A549 (cell line): Measurements from ENCODE around the gene CYP2C8. TPM values are rescaled to one million over a fixed set of nuclear protein-coding genes. Genes with fewer than 3 reads are reported as not detected.
"Not testable (repeated sequence)": the region's sequence is repeated elsewhere in the genome, so short reads cannot be mapped to it uniquely, and the experiment has no call there.

Experiments used
- ATAC-seq, 2 experiments: fragments of 200-7000 bp in 1 of 2; fragments of >200 bp in 1 of 2; cut with Nextera tagmentation in 1 of 2; cut with Tn5 transposase in 1 of 2; 3 replicates each; pipeline versions ENCODE4 v1.8.0 to v1.9.1; 2018 to 2020; ENCODE audit warnings: mild to moderate bottlenecking in 1 of 2, moderate library complexity in 1 of 2
- CTCF ChIA-PET: fragments of 300-600 bp; sonication (Branson Sonifier 250); formaldehyde crosslinking; extraction: SDS; loops from one replicate; lab custom pipeline; 2021; ENCODE audit warnings: antibody characterized with exemption, inconsistent platforms; lab: Yijun Ruan, JAX
- POLR2A ChIA-PET: fragments of 350-600 bp; formaldehyde crosslinking; extraction: SDS; loops from one replicate; lab custom pipeline; 2021; ENCODE audit warnings: antibody characterized with exemption, inconsistent platforms; lab: Yijun Ruan, JAX
- DNase-seq, 2 experiments: peaks; one replicate each; pipeline versions ENCODE4 v3.0.0 to v3.0.0-alpha.2; 2011 to 2016; ENCODE audit warnings: low read depth in 1 of 2, low spot score in 1 of 2
- FAIRE-seq: peaks from 2 replicates; lab custom pipeline; 2011; peaks lifted over from hg19 to GRCh38; lab: Jason Lieb, UNC
- H3K27ac ChIP-seq, 2 experiments: fragments of >200 bp; sonication (Bioruptor Twin); formaldehyde crosslinking; 3 replicates each; pipeline ENCODE4 v1.5.1; 2016 to 2017
- H3K4me1 ChIP-seq: fragments of >200 bp; sonication (Bioruptor Twin); formaldehyde crosslinking; 3 replicates; pipeline ENCODE4 v1.6.1; 2016
- H3K4me2 ChIP-seq: fragments of >200 bp; sonication (Bioruptor Twin); formaldehyde crosslinking; 3 replicates; pipeline ENCODE4 v1.6.1; 2016
- H3K4me3 ChIP-seq: fragments of >200 bp; sonication (Bioruptor Twin); formaldehyde crosslinking; 3 replicates; pipeline ENCODE4 v1.5.1; 2016
- H3K9me3 ChIP-seq: fragments of >200 bp; sonication (Bioruptor Twin); formaldehyde crosslinking; 3 replicates; pipeline ENCODE4 v1.6.1; 2016
- BHLHE40 ChIP-seq: IDR thresholded peaks from 2 replicates; pipeline ENCODE4 v1.6.1; 2012; ENCODE audit warnings: low read depth, low read length, inconsistent platforms
- CBX2 ChIP-seq: fragments of 200-600 bp; sonication (generic); IDR thresholded peaks from 2 replicates; pipeline ENCODE4 v1.6.1; 2016; ENCODE audit warnings: low read depth, mild to moderate bottlenecking, borderline replicate concordance
- CBX8 ChIP-seq: fragments of 200-600 bp; sonication (generic); IDR thresholded peaks from 2 replicates; pipeline ENCODE4 v1.6.1; 2016
- CEBPB ChIP-seq, 2 experiments: fragments of >200 bp in 1 of 2; sonication (Bioruptor Twin) in 1 of 2; formaldehyde crosslinking in 1 of 2; IDR thresholded peaks; 2 replicates each; pipeline ENCODE4 v1.6.1; 2012 to 2016
- CHD4 ChIP-seq: fragments of 200-600 bp; sonication (generic); IDR thresholded peaks from 2 replicates; pipeline ENCODE4 v1.6.1; 2016; ENCODE audit warnings: antibody characterized with exemption, mild to moderate bottlenecking, borderline replicate concordance
- EHF ChIP-seq: fragments of 250-450 bp; sonication (Bioruptor Pico); IDR thresholded peaks from 2 replicates; pipeline ENCODE4 v1.5.0; 2020; ENCODE audit warnings: mild to moderate bottlenecking
- ESRRA ChIP-seq: fragments of 150-350 bp; IDR thresholded peaks from 2 replicates; pipeline ENCODE4 v1.6.1; 2014; ENCODE audit warnings: mild to moderate bottlenecking, low read length, borderline replicate concordance
- FOSL2 ChIP-seq, 2 experiments: fragments of 450-650 bp in 1 of 2; fragments of >200 bp in 1 of 2; sonication (Bioruptor Twin) in 1 of 2; formaldehyde crosslinking; IDR thresholded peaks; 2 replicates each; pipeline versions ENCODE4 v1.5.0 to v1.6.1; 2016 to 2020; ENCODE audit warnings: mild to moderate bottlenecking in 1 of 2, moderate library complexity in 1 of 2
- FOXS1 ChIP-seq: fragments of 250-450 bp; sonication (Bioruptor Pico); IDR thresholded peaks from 2 replicates; pipeline ENCODE4 v1.5.0; 2020; ENCODE audit warnings: mild to moderate bottlenecking, moderate library complexity
- GATA3 ChIP-seq: IDR thresholded peaks from 2 replicates; pipeline ENCODE4 v1.6.1; 2012; ENCODE audit warnings: borderline replicate concordance
- HOXB5 ChIP-seq: fragments of 250-450 bp; sonication (Bioruptor Pico); IDR thresholded peaks from 2 replicates; pipeline ENCODE4 v1.5.0; 2020; ENCODE audit warnings: mild to moderate bottlenecking, moderate library complexity
- JUN ChIP-seq, 2 experiments: fragments of >200 bp; sonication (Bioruptor Twin); formaldehyde crosslinking; IDR thresholded peaks; 2 replicates in 1 of 2; 3 replicates in 1 of 2; pipeline ENCODE4 v1.6.1; 2016 to 2017
- KDM5A ChIP-seq: fragments of 200-600 bp; sonication (generic); IDR thresholded peaks from 2 replicates; pipeline ENCODE4 v1.6.1; 2016; ENCODE audit warnings: antibody characterized with exemption, mild to moderate bottlenecking
- NFE2L2 ChIP-seq: fragments of 150-350 bp; conservative IDR thresholded peaks from 2 replicates; pipeline ENCODE4 v1.6.1; 2014; ENCODE audit warnings: low read length
- NPAS2 ChIP-seq: fragments of 250-450 bp; sonication (Bioruptor Pico); IDR thresholded peaks from 2 replicates; pipeline ENCODE4 v1.8.0; 2022; ENCODE audit warnings: mild to moderate bottlenecking, moderate library complexity, borderline replicate concordance
- NR3C1 ChIP-seq: fragments of >200 bp; sonication (Bioruptor Twin); formaldehyde crosslinking; IDR thresholded peaks from 3 replicates; pipeline ENCODE4 v1.6.1; 2017
- POLR2A ChIP-seq: IDR thresholded peaks from 2 replicates; pipeline ENCODE4 v1.6.1; 2012; ENCODE audit warnings: mild to moderate bottlenecking, low read length
- RAD21 ChIP-seq, 2 experiments: fragments of >200 bp in 1 of 2; sonication (Bioruptor Twin) in 1 of 2; formaldehyde crosslinking in 1 of 2; IDR thresholded peaks in 1 of 2; conservative IDR thresholded peaks in 1 of 2; 2 replicates in 1 of 2; 3 replicates in 1 of 2; pipeline ENCODE4 v1.6.1; 2012 to 2018; ENCODE audit warnings: inconsistent platforms in 1 of 2
- RARB ChIP-seq: fragments of 250-450 bp; sonication (Bioruptor Pico); IDR thresholded peaks from 2 replicates; pipeline ENCODE4 v1.8.0; 2021; ENCODE audit warnings: mild to moderate bottlenecking, moderate library complexity
- RCOR1 ChIP-seq: fragments of 150-350 bp; IDR thresholded peaks from 2 replicates; pipeline ENCODE4 v1.6.1; 2014; ENCODE audit warnings: antibody characterized with exemption, low read length, low read depth
- SMC3 ChIP-seq: fragments of >200 bp; sonication (Bioruptor Twin); formaldehyde crosslinking; IDR thresholded peaks from 3 replicates; pipeline ENCODE4 v1.6.1; 2018; ENCODE audit warnings: inconsistent platforms
- TFCP2L1 ChIP-seq: fragments of 250-450 bp; sonication (Bioruptor Pico); IDR thresholded peaks from 2 replicates; pipeline ENCODE4 v1.5.0; 2021; ENCODE audit warnings: mild to moderate bottlenecking
- ZFP36 ChIP-seq: fragments of 450-650 bp; IDR thresholded peaks from 2 replicates; pipeline ENCODE4 v1.6.1; 2014; ENCODE audit warnings: borderline replicate concordance; ENCODE audit not compliant: partially characterized antibody
- ZNF302 ChIP-seq: fragments of 250-450 bp; sonication (Bioruptor Pico); IDR thresholded peaks from 2 replicates; pipeline ENCODE4 v1.9.0; 2021; ENCODE audit warnings: inconsistent platforms, mild to moderate bottlenecking, moderate library complexity
- WGBS: methylation state at CpG from one replicate; pipeline ENCODE4 v1.1.6; 2017; ENCODE audit errors: missing lambda C conversion rate; 5-methylcytosine and 5-hydroxymethylcytosine counted together
- polyA plus RNA-seq, 4 experiments: library from polyadenylated mRNA; depleted of rRNA in 3 of 4; stranded (reverse); fragments of >200 nt; fragmentation: RNase III in 1 of 4; extraction: RNeasy Plus Mini Kit Qiagen cat#74134 plus additional on column Dnase treatment in 1 of 4; gene quantifications; 2 replicates in 3 of 4; 3 replicates in 1 of 4; pipeline ENCODE4 v1.2.3, GENCODE V29; 2011 to 2017
- TF ChIP-seq, protein P1 (sequence below): fragments of 450-650 bp; IDR thresholded peaks from 2 replicates; pipeline ENCODE4 v1.6.1; 2014; ENCODE audit warnings: antibody characterized with exemption
- TF ChIP-seq, protein P2 (sequence below): fragments of 150-350 bp; IDR thresholded peaks from 2 replicates; pipeline ENCODE4 v1.6.1; 2014; ENCODE audit warnings: low read depth, mild to moderate bottlenecking, low read length

CYP2C8 gene
- polyA plus RNA-seq, 2 of the 4 experiments (the other 2 are of a cell fraction): 0.10 TPM; not detected in 1

DNA sequence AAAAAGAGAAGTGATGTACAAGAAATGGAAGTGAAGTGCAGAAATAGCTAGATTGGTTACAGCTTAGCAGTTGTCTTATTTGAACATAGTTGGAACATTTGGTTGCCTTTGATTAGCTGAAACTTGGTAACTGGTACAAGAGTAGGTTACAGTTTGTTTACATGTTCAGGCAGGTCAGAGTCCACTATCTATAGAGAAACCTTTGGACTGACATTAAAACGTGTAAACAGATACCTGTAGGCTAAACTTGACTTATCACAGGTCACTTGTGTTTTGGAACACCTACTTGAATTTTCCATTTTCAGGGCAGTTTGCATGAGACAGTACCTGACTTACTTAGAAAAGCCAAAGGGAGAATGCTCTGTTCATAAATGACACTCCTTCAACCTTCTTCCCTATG lies 28.5 kb upstream of the CYP2C8 start:
- ATAC-seq (no peak), DNase-seq (no peak), FAIRE-seq (no peak)
- Histone ChIP-seq H3K4me3 (no peak overlapping the region), H3K4me1 (no peaks in the 10 kb centered on the region), H3K4me2 (no peak overlapping the region), H3K27ac (no peak overlapping the region), H3K9me3 (no peaks in the 10 kb centered on the region)
- ChIA-PET POLR2A (no interaction called here), CTCF (interaction anchor here (0.8 kb wide), 1 partner anchor 502 kb away, joined by 5 read pairs; no protein-coding TSS in a partner anchor)
- 4% methylated on average over 1 of the region's 1 CpG for WGBS
- TF ChIP-seq RARB (CRISPR knock-in tag) (no peak), HOXB5 (CRISPR knock-in tag) (no peak), KDM5A (no peak), FOXS1 (CRISPR knock-in tag) (no peak), CBX2 (no peak), ESRRA (no peak), RCOR1 (no peak), ZNF302 (CRISPR knock-in tag) (no peak), NR3C1 (no peak), CBX8 (no peak), GATA3 (no peak), NPAS2 (CRISPR knock-in tag) (no peak), TFCP2L1 (no peak), CHD4 (no peak), JUN (IDR thresholded peaks at IDR 0.05) (no peak)
- TF ChIP-seq, protein P1, sequence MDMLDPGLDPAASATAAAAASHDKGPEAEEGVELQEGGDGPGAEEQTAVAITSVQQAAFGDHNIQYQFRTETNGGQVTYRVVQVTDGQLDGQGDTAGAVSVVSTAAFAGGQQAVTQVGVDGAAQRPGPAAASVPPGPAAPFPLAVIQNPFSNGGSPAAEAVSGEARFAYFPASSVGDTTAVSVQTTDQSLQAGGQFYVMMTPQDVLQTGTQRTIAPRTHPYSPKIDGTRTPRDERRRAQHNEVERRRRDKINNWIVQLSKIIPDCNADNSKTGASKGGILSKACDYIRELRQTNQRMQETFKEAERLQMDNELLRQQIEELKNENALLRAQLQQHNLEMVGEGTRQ: no peak

DNA sequence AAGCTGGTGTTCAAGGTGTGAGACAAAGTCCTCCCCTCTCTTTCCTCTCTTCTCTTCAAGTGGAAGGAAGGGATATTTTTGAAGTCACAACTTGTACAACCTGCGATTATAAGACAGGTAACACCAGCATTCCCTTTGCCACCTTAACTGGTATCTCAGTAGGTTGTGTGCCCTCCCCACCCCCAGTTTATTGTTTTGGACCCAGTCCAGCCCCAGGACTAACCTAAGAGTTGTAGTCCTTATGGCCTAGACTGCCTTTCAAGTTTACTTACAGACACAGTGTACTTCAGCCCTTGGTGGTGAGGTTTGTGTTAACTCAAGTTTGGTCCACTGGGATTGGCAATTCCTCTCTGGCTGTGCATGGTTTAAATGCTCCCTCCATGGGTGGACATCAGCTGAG lies 26.8 kb upstream of the CYP2C8 start:
- Histone ChIP-seq H3K27ac (no peak overlapping the region), H3K4me1 (no peaks in the 10 kb centered on the region), H3K4me2 (no peak overlapping the region), H3K9me3 (no peaks in the 10 kb centered on the region)
- FAIRE-seq (no peak), DNase-seq (no peak), ATAC-seq (no peak)
- WGBS: 71% methylated on average over 1 of the region's 1 CpG
- ChIA-PET CTCF (interaction anchor here (0.6 kb wide), 1 partner anchor 1208 kb away, joined by 3 read pairs; no protein-coding TSS in a partner anchor), POLR2A (no interaction called here)
- TF ChIP-seq EHF (no peak), NFE2L2 (no peak), RCOR1 (no peak), ESRRA (no peak), CBX2 (no peak), RAD21 (conservative IDR thresholded peaks at IDR 0.05 in 1 of 2, IDR thresholded peaks at IDR 0.05 in 1 of 2) (no peak), CBX8 (no peak)
- TF ChIP-seq, all 56 proteins: peak for 0
- no peak overlapping the region for H3K4me3 ChIP-seq

DNA sequence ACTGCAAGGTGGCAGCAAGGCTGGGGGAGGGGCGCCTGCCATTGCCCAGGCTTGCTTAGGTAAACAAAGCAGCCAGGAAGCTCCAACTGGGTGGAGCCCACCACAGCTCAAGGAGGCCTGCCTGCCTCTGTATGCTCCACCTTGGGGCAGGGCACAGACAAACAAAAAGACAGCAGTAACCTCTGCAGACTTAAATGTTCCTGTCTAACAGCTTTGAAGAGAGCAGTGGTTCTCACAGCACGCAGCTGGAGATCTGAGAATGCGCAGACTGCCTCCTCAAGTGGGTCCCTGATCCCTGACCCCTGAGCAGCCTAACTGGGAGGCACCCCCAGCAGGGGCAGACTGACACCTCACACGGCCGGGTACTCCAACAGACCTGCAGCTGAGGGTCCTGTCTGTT lies 10.3 kb upstream of the CYP2C8 start:
- ATAC-seq, H3K27ac ChIP-seq, POLR2A ChIA-PET, DNase-seq, CTCF ChIA-PET, H3K9me3 ChIP-seq, H3K4me1 ChIP-seq, H3K4me2 ChIP-seq, FAIRE-seq, H3K4me3 ChIP-seq: not testable (repeated sequence)
- WGBS: 52% methylated on average over 5 of the region's 5 CpGs

DNA sequence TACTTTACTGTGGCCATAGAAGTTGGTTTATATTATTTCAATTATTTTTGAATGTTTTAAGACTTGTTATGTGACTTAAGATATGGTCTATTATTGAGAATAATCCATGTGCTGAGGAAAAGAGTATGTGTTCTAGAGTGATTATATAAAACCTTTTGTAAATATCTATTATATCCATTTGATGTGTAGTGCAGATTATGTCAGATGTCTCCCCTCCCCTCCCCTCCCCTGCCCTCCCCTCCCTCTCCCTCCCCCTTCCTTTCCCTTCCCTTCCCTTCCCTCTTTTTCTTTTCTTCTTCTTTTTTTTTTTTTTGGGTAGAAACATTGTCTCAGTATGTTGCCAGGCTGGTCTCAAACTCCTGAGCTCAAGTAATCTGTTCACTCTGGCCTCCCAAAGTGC lies 8.3 kb upstream of the CYP2C8 start:
- no peak for DNase-seq
- no peak for FAIRE-seq
- H3K4me2 ChIP-seq: no peak overlapping the region
- TF ChIP-seq RCOR1: no peak
- no peak for TF ChIP-seq ZFP36
- TF ChIP-seq ESRRA: no peak
- TF ChIP-seq NPAS2 (CRISPR knock-in tag): no peak
- TF ChIP-seq, protein P1: no peak
- no peak for TF ChIP-seq POLR2A
- no peak for TF ChIP-seq SMC3
- TF ChIP-seq FOSL2 (IDR thresholded peaks at IDR 0.05): no peak
- TF ChIP-seq FOSL2 (CRISPR knock-in tag; IDR thresholded peaks at IDR 0.05): no peak
- no peak for TF ChIP-seq BHLHE40
- no peak for TF ChIP-seq CEBPB (IDR thresholded peaks at IDR 0.05)
- TF ChIP-seq, protein P2, sequence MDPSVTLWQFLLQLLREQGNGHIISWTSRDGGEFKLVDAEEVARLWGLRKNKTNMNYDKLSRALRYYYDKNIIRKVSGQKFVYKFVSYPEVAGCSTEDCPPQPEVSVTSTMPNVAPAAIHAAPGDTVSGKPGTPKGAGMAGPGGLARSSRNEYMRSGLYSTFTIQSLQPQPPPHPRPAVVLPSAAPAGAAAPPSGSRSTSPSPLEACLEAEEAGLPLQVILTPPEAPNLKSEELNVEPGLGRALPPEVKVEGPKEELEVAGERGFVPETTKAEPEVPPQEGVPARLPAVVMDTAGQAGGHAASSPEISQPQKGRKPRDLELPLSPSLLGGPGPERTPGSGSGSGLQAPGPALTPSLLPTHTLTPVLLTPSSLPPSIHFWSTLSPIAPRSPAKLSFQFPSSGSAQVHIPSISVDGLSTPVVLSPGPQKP: no peak
- CTCF ChIA-PET: no interaction called here
- H3K9me3 ChIP-seq: no peaks in the 10 kb centered on the region
- ATAC-seq: no peak
- H3K4me1 ChIP-seq: no peaks in the 10 kb centered on the region
- POLR2A ChIA-PET: no interaction called here
- H3K27ac ChIP-seq: no peak overlapping the region
- H3K4me3 ChIP-seq: no peak overlapping the region
